Stimulated activated CD8-positive, alpha-beta memory T cell treated with anti-CD3 and anti-CD28 coated beads, Interleukin-12 subunit alpha, Interleukin-12 subunit beta, amount 100 ng/mL, for 24 hours (primary cell): ENCODE data around the gene CDC20B.
A peak's percentile ranks its signal among the peaks of the same experiment; 100 is the strongest.
"Not testable (repeated sequence)": the region's sequence is repeated elsewhere in the genome, so short reads cannot be mapped to it uniquely, and the experiment has no call there.

Experiments
- DNase-seq: peaks from one replicate; pipeline ENCODE4 v3.0.0-alpha.2; 2020; ENCODE audit errors: extremely low read depth

CDC20B gene

DNA sequence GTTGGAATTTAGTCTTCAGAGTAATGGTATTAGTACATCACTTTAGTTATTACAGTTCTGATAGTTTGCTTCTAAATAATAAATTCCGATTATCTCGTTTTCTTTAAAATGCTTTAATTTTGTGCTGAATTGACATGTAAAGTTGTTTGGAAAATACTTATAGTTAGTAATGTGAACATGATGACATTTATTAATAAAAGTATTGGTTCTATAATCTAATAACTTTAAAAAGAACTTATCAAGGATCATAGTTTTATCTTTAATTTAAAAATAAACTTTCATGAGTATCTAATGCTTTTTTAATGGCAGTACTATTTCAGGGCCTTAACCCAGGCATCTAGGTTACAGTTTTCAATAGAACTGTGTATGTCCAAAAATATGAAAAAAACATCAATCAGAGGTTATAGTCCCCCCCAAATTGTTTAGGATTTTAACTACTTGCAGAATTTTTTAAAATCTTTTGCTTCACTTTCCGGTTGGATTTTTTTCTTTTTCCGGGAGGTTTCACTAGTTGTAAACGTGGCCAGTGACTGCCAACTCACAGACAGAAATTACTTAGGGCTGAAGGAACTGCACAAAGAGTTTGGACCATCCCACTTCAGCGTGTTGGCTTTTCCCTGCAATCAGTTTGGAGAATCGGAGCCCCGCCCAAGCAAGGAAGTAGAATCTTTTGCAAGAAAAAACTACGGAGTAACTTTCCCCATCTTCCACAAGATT is 12.3 kb downstream of the CDC20B start:
- DNase-seq = no peak

DNA sequence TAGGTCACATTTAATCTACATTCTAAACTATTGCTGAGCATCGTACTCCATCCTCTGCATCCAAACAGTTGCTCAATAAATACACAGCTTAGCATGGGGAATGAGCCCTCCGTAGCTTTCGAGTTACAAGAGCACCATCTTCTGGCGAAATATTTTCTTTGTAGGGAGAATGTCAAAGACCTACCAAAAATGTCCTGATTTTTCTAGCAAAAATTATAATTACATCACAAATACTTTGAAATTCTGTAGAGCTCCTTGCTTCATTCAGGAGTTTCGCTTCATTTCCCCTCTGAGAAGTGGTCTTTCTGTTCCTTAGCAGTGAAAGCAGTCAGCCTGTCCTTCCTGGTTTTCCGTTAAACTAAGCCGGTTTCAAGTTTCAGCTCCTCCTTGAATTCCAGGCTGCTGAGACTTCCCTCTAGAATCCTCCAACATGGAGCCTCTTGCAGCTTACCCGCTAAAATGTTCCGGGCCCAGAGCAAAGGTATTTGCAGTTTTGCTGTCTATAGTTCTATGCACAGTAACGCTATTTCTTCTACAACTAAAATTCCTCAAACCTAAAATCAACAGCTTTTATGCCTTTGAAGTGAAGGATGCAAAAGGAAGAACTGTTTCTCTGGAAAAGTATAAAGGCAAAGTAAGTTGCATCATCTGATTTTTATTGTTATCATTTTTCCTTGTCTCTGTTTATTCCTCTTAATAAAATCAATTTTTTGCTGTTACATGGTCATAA is 13.0 kb downstream of the CDC20B start, which contains the start of gene GPX8:
GPX8 (plus strand) TSS at position 409 of the 730 bp plus-strand sequence; CDS start at position 431, 22 bp downstream.
- DNase-seq = no peak

DNA sequence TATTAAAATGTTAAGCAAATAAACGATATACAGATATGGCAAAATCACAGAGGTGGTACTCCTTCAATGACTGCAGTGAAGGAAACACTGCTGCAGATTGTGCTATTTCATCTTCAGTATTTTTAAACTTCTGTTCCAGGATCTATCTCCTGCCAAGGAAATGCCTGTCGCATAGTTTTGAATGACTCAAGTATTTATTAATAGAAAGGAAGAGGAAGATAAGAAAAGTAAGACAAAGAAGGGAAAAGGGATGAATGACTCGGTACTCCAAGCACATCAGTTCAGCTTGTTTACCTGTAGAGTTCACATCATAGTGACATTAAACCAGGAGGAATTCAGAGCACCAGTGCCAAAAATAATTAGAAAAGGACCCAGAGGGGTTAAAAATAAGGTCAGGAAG is 18.1 kb downstream of the CDC20B start:
- no peak for DNase-seq

DNA sequence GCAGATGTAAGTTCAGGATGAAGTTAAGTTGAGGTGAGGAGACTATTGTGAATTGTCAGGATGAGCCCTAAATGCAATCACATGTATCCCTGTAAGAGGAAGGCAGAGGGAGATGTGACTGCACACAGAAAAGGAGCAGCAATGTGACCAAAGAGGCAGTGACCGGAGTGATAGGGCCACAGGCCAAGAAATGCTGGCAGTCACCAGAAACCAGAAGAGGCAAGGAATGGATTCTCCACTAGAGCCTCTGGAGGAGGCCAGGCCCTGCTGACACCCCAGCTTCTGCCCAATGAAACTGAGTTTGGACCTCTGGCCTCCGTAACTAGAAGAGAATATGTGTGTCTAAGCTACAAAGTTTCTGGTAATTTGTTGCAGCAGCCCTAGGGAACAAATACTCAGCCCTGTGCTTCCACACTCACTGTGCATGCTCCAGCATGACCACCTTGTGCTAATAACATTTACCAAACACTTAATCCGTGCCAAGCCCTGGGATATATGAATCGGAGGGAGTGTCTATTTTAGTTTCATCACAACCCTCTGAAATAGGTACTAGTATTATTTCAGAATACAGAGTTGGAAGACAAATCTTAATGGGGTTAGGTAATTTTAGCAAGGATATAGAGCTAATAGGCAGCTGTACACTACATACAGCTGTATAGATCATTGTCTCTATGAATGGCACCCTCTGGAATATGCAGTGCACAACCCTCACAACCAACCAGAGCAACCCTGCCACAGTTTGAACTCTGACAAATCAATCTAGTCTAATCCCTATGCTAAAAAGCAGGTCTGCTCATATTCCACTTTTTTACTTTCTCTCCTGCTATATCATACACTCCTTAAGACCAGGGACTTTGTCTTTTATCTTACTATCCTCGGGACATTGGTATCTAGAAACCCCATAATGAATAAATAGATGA is 20.8 kb downstream of the CDC20B start:
- DNase-seq = no peak

DNA sequence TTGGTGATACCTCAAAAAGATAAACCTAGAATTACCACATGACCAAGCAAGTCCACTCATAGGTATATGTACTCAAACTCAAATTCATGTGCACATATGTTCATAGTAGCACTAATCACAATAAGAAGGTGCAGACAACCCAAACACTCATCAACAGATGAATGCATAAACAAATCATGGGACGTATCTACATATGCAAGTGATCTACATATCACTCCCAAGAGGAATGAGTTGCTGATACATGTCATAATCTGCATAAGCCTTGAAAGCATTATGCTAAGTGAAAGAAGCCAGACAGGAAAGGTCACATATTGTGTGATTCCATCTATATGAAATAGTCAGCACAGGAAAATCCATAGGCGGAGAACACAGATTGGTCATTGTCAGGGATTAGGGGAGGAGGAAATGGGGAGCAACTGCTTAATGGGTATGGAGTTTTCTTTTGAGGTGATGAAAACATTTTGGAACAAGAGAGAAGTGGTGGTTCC is 23.6 kb downstream of the CDC20B start:
- no peak for DNase-seq

DNA sequence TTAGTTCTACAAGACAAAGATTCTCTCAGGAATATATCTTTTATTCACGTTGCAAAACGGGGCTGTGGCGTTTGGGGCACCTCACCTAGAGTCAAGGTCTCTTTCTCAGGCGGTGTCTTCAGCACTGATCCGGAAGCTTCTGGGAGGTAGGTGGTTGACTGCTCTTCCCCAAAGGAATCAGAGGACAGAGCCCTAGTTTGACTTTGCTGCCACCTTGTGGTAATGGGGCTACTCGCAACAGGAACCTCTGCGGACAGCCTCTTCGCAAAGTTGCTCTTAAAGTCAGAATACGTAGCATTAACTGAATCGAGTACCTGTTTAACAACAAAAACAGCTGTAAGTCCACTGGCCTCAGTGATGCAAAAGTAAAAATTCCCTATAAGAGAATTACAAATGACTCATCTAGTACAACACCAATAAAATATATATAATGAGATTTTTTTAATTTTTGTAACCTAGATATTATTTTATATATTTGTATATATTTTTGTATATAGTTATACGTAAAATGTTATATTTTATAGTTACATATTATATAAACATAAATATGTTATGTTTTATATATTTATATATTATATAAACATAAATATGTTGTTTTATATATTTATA is 26.3 kb downstream of the CDC20B start:
- DNase-seq = peak; percentile 38

DNA sequence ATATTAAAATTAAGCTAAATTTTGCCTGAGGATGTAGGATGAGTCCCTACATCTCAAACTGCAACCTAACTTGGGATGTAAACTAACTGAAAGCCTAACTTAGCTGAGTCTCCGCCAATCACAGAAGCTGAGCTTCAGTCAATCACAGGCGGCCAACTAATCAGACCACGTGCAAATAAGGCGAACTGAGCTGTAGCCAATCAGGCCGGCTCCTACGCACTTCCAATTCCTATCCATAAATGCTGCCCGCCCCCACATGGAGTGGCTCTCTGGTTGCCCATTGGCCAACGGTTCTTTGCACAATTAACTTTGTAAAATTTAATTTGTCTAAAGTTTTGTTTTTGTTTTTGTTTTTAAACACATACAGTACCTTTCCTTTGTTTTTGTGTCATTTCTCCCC is 26.9 kb downstream of the CDC20B start:
- no peak for DNase-seq

DNA sequence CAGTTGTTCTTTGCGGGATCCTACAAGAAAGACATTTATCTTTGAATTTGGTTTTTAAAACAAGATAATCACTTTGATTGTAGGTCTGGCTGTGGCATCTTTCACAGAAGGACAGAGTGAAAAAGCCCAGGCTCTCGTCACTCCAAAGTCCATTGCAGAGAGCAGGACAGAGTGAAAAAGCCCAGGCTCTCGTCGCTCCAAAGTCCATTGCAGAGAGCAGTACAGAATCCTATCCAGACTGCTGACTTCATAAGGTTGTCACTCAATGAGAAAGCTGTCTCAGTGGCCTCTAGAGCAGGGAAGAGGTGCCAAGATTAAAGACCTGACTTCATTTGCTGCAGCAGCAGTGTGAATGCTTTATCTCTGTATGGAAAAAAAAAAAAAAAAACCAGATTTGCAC is 29.4 kb downstream of the CDC20B start:
- no peak for DNase-seq

DNA sequence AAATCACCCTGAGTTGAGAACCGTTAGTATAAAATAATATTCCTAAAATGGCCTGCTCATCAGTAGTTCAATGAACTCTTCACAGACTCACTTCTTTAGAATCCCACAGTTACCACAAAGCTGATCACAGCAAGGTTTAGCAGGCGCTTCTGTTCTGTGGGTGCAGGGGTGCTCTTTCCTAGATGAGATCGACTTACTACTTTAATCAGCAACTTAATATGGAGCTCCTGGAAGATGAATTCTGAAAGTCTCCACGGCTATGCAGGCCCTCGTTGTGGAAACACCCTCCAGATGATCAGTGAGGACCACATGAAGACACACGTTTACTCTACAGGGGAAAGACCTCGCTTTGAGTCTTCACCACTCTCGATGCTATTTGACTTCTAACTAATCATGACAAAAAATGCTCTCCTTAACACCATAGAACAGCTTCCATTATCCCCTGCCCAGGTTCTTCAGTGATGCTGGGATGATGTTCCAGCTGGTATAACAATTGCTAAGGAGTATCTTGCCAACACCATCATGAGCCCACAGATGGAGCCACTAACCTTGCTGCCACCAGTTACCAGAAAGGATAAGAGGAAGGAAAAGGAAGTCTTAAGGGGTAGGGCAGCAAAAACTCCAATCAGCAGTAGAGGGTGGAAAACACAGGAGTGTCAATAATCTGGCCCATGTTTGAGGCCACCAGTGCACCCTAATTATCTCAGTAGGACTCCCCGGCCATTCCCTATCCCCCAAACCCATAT is 30.9 kb downstream of the CDC20B start:
- DNase-seq = no peak

DNA sequence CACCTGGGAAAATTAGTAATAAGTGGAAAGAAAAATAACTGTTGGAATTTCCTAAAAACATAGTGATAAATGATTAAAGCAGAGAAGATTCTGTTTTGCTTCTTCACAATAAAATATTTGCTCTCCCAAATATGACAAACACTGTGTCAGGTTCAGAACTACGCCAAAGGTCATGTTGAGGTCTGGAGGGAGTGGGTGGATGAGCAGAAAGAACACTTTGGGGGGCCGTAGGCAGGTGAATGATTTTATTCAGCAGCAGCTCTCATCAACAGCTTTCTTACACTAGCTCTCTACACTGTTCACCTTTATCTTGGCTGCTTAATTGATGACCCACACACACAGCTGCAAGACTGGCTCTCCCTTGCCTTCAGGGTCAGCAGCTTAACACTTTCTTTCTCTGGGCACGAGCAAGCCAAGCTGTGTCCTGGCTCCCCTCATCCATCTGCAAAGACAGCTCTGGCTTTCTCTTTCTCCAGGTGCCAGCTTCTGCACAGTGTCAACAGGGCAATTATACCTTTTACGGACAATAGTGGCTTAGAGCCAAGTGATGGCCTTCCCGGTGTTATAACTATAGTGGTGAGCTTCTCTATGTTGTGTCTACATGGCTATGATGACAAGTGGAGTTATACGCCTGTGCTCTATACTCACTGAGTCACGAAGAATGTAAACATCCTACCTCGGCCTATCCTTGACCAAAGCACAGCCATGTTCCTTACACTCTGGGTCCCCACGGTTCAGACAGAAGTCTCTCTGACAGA is 31.9 kb downstream of the CDC20B start:
- no peak for DNase-seq

DNA sequence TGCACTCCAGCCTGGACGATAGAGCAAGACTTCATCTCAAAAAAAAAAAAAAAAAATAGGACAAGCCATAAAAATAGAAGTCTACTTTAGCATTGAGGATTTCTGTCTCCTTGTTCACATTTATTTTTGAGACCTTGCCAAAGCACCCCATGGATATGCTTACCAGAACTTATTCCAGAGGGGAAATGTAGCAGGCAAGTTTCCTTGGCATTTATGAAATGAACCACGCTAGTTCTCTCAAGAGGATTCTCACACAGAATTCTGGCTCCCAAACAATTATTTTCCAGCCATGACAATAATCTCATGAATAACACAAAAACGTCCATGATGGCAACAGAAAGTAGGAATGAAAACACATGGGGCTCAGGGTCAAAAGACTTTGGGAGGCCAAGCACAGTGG is 36.5 kb downstream of the CDC20B start:
- no peak for DNase-seq

DNA sequence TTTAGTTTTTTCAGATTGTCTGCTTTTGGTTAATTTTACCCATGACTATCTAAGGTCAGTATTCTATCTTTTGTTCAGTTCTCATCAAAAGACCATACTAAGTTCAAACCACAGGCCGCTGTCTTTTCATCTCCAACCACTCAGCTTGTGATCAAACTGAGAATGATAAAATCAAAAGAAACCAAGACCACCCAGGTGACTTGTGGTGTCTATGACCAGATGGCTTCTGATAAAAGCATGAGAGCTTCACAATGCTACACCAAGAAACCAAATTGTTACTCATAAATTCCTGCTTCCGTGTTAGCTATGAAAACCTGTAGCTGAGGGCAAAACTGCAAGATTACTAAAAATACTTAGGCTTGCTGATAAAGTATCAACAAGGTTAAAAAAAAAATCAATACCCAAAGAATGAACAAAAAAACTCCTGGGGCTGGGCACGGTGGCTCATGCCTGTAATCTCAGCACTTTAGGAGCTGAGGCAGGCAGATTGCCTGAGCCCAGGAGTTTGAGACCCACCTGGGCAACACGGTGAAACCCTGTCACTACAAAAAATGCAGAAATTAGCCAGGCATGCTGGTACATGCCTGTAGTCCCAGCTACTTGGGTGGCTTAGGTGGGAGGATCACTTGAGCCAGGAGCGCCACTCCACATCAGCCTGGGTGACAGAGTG is 38.8 kb downstream of the CDC20B start:
- no peak for DNase-seq

DNA sequence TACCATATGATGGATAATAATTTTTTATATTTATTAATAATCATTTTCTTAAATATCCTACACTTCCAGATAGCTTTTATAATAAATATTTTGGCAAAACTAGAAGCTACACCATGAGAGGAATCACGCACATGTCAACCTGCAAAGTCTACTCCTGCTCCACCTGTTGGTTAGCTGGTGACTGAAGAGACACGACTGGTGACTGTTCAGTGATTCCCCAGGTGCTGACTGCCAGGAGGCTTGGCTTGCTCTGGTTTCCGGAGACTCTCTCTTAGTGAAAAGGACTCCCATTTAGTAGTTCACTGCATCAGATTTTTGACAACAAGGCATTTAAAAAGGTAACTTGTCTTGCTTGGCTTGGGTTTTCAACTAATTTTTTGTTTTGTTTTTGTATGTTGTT is 49.6 kb downstream of the CDC20B start:
- DNase-seq = no peak

DNA sequence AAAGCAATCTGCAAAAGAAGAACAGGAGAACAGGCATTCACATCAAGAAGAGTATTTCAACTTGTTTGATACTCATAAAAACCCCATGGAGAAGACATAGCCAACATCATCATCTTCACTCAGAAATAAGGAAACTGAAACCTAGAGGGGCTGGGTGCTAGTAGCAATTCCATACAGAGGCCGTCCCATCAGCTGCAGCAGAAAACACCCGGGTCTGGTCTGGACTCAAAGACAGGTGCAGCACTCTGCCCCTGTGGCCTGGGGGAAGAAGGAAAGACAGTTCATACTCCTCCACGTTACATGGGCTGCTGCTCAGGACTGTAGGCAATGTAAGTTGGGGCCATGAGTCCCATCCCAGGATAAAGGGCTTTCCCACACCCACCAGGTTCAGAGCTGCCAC is 58.9 kb downstream of the CDC20B start:
- no peak for DNase-seq

DNA sequence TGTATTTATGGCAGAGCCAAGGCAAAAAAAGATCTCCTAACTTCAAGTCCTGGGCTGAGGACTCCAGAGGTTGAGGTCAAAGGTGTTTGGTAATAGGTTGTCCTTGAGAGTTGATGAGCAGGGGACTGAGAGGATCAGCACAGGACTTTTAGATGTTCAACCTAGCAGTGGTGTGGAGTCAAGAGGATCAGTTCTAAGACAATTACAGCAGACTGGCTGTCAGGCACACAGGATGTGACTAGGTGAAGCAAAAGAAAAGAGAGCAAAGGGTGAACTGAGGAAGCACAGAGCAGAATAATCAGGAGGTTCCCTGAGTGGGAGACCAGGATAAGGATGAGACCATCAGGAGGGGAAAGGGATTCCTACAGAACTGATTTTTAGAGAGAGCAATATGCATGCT is 59.6 kb downstream of the CDC20B start:
- DNase-seq = no peak

DNA sequence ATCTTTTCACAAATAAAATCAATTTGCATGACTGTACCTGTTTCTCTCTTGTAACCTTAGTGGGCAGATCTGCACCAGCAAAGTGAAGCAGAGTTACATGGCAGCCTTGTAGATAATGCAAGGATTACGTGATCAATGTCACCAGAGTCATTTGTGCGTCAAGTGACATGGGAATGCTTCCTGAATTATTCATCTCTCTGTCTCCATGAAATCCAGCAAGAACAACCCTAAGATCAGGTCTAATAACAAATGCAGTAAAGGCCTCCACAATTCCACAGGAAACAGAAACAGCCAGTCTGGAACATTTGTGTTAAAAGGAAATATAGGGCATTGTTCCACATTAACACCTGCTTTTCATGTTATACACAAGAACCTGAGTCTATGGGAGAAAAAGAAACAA is 62.8 kb downstream of the CDC20B start:
- no peak for DNase-seq

DNA sequence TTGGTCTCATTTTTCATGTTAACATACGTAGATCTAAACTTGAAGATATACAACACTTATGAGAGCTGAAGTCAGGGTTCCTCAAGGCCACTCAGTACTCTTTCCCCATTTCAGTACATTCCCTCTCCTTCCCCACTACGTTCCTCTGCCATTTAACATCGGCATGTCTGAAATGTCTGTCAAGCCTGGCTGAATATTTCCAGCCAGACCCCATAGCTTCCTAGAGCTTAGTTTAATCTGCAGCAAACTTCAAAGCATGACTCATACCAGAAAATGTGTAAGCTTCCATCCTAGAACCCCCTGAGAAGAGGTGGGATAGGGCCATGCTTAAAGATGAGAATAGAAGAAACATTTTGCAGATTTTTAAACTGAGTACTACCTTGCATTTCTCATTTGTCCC is 64.3 kb downstream of the CDC20B start:
- no peak for DNase-seq

DNA sequence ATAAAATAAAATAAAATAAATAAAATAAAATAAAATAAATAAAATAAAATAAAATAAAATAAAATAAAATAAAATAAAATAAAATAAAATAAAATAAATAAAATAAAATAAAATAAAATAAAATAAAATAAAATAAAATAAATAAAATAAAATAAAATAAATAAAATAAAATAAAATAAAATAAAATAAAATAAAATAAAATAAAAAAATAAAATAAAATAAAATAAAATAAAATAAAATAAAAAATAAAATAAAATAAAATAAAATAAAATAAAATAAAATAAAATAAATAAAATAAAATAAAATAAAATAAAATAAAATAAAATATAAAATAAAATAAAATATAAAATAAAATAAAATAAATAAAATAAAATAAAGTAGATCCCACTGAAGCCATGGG is 67.0 kb downstream of the CDC20B start:
- not testable (repeated sequence) for DNase-seq

DNA sequence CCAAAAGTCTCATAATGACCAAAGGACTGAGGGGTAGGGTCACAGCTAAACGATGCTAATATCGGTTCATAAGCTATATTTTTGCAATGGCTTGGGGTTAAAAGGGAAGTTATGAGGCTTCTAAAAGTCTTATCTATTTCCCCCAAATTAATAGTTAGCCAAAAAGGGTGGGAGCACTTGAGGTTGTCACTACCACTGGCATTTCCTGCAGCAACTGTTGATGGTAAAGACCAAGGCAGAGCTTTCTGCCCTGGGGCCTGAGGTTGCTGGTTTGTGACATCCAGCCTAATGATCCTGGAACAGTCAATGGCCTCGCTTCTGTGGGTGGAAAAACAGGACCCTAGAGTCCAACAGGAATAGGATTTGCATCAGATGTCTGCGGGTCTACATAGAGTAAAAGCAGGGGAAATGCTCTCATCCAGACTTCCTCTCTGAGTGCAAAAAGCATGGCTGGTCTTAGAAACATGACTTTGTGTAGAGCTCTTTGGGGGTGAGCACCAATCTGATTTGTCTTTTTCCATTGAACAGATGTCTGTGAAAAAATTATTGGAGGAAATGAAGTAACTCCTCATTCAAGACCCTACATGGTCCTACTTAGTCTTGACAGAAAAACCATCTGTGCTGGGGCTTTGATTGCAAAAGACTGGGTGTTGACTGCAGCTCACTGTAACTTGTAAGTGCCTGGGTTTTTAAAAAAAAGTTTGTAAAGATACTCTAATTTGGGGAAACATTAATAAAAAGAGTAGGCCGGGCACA is 67.9 kb downstream of the CDC20B start:
- no peak for DNase-seq
